Activated CD4-positive, alpha-beta T cell treated with anti-CD3 and anti-CD28 coated beads for 24 hours (primary cell): ENCODE data around the gene RAD51B.

Source experiments
- DNase-seq, 2 donors: peaks; one replicate each; pipeline ENCODE4 v3.0.0-alpha.2; 2020; ENCODE audit warnings: low read depth in 2 of 2

RAD51B gene

GRCh38 chr14:68463705-68464374 lies 644.3 kb downstream of the RAD51B start:
- no peak for DNase-seq

GRCh38 chr14:68464711-68465110 lies 645.1 kb downstream of the RAD51B start:
- DNase-seq = no peak

GRCh38 chr14:68466491-68466977 lies 647.0 kb downstream of the RAD51B start:
- no peak for DNase-seq

GRCh38 chr14:68467425-68467824 lies 647.8 kb downstream of the RAD51B start:
- DNase-seq = no peak

GRCh38 chr14:68468437-68469207 lies 649.0 kb downstream of the RAD51B start:
- peak; percentile 15 to 18 for DNase-seq

- DNase-seq = no peak
Observed at GRCh38 chr14:68469208-68469713, 649.7 kb downstream of the RAD51B start.

- DNase-seq = no peak
Observed at GRCh38 chr14:68470361-68470760, 650.8 kb downstream of the RAD51B start.

GRCh38 chr14:68471029-68471963 lies 651.7 kb downstream of the RAD51B start:
- DNase-seq = no peak

- no peak for DNase-seq
Observed at GRCh38 chr14:68471964-68472508, 652.5 kb downstream of the RAD51B start.

GRCh38 chr14:68473069-68473468 lies 653.5 kb downstream of the RAD51B start:
- DNase-seq = no peak

GRCh38 chr14:68473794-68474193 lies 654.2 kb downstream of the RAD51B start:
- no peak for DNase-seq

- no peak for DNase-seq
Observed at GRCh38 chr14:68474741-68475140, 655.2 kb downstream of the RAD51B start.

GRCh38 chr14:68475802-68476201 lies 656.2 kb downstream of the RAD51B start:
- no peak for DNase-seq

GRCh38 chr14:68476212-68477109 lies 656.9 kb downstream of the RAD51B start:
- DNase-seq = no peak

GRCh38 chr14:68477110-68477455 lies 657.5 kb downstream of the RAD51B start:
- DNase-seq = no peak

- no peak for DNase-seq
Observed at GRCh38 chr14:68477461-68478085, 658.0 kb downstream of the RAD51B start.

GRCh38 chr14:68479247-68479646 lies 659.7 kb downstream of the RAD51B start:
- no peak for DNase-seq

GRCh38 chr14:68482018-68482417 lies 662.4 kb downstream of the RAD51B start:
- DNase-seq = no peak

GRCh38 chr14:68482772-68483395 lies 663.3 kb downstream of the RAD51B start:
- no peak for DNase-seq
